Ovary (tissue), 3 donors: ENCODE results near the gene KLK1.
"Not testable (repeated sequence)": the region's sequence is repeated elsewhere in the genome, so short reads cannot be mapped to it uniquely, and the experiment has no call there.

Source experiments
- CTCF ChIP-seq, 3 donors: fragments of 450-650 bp in 2 of 3; fragments of 200-600 bp in 1 of 3; IDR thresholded peaks; one replicate each; pipeline versions ENCODE4 v1.5.1 to v1.8.0; 2016 to 2022; ENCODE audit warnings: antibody characterized with exemption in 3 of 3, mild to moderate bottlenecking in 1 of 3
- EP300 ChIP-seq: sonication (generic); formaldehyde crosslinking; IDR thresholded peaks from one replicate; pipeline ENCODE4 v1.6.1; 2017; ENCODE audit warnings: antibody characterized with exemption
- POLR2A ChIP-seq: fragments of 450-650 bp; IDR thresholded peaks from one replicate; pipeline ENCODE4 v1.6.1; 2017; ENCODE audit warnings: antibody characterized with exemption, mild to moderate bottlenecking, moderate library complexity
- donor health status: DM: no; HTN: no; CAD: no.

DNA sequence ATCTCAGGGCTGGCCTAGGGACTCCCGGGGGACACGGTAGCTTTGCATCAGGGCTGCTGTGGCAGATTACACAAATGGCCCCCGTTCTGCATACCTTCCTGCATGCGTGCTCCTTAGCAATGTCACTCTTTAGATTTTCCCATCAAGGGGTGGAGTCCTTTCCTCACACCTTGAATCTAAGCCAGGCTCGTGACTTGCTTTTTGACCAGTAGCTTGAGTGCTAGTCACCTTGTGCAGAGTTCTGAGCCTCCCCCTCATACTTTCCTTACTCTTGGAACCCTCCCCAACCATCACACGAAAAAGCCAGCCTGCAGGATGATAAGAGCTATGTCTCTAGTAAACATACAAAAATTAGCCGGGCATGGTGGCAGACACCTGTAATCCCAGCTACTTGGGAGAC is 50.1 kb downstream of the KLK1 start:
- TF ChIP-seq POLR2A; CTCF (IDR thresholded peaks at IDR 0.05); EP300: not testable (repeated sequence)
